CMK (cell line): ENCODE data around the gene ACOT7.

ENCODE experiments used
- DNase-seq: peaks from one replicate; pipeline ENCODE4 v3.0.0-alpha.2; 2010; ENCODE audit warnings: low read depth

ACOT7 gene

GRCh38 chr1:6424000-6424565 lies 30.5 kb upstream of the ACOT7 start:
- no peak for DNase-seq

DNA sequence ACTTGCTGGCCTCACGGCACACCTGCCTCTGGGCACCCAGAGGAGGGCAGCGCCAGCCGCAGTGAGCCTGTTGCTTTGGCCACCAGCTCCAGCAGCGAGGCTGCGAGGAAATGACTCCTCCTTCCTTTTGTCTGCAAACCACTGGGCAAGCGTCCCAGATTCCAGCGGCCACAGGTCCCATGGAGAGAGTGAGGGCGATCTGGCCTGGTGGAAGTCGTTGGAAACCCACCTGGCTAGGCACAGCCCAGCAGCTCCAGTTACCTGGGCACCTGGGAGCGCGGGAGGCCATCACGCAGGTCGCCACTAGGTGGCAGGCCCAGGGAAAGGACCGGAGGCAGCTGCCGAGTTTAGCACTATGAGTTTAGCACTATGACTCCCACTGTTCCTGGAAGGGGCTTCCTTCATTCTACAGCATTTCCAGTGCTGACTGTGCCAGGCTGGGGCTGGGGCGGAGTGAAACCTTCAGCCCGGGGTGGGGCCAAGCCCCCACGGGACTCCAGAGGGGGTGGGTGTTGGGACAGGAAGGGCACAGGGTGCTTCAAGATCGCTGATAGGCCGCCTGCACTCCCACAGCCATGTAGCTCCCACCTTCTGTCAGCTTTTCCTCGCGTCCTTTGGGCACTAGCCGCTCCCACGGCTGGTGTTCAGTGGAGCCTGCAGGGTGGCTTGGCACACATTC lies 29.9 kb upstream of the ACOT7 start:
- DNase-seq = no peak

DNA sequence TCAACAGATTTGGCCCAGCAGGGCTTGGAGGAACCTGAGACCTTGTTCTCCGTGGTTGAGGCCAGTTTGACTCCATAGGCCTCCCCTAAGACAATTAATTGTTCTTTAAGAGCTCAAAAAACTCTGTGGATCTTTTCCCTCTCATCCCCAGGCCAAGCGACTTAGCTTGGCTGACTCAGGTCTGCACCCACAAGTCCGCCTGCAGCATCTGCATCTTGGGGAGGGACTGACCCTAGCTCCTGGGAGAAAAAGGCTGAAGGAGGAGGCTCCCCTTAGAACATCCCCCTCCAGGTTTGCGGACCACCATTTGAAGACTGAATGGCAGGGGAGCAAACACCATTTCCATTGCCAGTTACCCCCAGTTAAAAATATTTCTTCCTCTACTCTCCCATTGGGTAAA lies 27.7 kb upstream of the ACOT7 start:
- no peak for DNase-seq

- DNase-seq = no peak
Measured at GRCh38 chr1:6420454-6421042, 27.0 kb upstream of the ACOT7 start.

DNA sequence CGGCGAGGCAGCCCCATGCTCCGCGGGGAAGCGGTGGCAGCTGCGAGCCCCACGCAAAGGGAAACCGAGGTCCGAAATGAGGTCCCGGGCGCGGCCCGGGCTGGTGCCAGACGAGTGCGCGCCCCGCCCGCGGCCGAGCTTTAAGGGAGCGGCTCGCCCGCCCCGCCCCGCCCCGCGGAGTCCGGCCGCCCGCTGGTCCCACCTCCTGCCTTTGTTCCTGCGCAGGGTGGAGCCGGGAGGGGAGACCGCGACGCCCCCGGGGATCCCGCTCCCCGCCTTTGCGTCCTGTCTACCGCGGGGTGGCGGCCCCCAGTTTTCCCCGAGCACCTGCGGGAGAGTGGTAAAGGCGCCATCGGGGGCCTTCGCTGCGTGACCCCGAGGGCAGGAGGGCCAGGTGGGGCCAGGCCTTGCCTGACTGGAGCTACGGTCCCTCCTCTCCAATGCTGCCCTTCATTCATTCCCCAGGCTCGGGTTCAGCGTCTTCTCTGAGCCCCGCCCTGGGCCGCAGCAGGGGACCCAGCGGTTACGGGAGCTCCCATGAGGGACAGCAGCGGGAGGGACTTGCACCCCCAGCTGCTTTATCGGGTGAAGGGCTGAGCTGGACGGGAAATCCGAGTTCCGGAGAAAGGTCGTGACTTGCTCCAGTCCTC lies 26.4 kb upstream of the ACOT7 start, which contains the start of gene HES2:
Gene HES2, minus strand, starts transcription at position 116 of the 650 bp plus-strand sequence. Its CDS starts 99 bp downstream, at position 17.
- no peak for DNase-seq

DNA sequence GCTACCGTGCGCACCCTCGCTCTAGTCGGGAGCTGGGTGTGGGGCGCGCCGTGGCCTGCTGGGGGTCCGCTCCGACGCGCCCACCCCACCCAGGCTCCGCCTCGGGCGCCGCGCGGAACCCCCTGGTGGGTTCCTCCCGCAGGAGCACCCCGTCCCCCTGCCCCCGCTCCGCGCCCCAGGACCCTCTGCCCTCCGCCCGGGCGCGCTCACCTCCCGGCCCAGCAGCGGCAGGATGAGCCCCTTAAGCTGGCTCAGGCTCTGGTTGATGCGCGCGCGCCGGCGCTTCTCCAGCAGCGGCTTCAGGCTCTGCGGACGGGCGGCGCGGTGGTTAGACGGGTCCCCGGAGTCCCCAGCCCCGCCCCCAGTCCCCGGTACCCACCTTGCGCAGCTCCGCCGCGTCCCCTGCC lies 25.8 kb upstream of the ACOT7 start:
- no peak for DNase-seq

GRCh38 chr1:6418668-6419396 lies 25.3 kb upstream of the ACOT7 start:
- DNase-seq = no peak

- no peak for DNase-seq
Measured at GRCh38 chr1:6417961-6418667, 24.5 kb upstream of the ACOT7 start.

DNA sequence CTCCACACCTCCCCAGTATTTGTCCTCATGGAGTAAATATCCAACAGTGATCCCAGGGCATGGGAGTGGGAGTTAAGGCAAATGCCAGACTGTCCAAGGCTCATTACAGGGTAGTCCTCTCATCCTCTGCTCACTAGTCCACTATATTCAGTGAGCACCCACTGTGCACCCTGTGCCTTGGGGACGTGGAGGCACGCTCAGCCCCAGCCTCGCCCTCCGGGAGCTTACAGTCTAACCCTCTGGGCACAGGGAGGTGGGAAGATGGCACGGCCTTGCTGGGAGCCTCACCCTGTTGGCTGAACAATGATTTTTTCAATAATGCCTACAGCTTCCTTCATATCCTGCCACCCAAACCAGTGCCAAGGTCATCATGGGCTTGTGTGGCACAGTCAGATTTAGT lies 23.3 kb upstream of the ACOT7 start:
- no peak for DNase-seq

DNA sequence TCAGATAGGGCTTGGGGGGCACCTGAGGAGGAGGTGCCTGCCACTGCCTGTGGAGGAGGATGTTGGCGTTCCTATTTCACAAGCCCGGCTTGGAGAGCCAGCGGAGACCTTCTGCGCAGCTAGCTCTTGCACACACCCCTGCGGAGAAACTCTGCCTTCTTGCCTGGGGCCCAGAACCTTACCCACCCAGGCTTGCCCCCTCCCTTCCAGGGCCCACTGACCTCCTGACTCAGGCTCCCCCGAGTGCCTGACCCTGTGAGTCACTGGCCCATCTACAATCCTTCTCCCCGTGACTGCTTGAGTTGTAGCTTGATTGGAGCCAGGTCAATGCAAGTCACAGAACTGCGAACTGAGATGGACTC lies 22.7 kb upstream of the ACOT7 start:
- no peak for DNase-seq

DNA sequence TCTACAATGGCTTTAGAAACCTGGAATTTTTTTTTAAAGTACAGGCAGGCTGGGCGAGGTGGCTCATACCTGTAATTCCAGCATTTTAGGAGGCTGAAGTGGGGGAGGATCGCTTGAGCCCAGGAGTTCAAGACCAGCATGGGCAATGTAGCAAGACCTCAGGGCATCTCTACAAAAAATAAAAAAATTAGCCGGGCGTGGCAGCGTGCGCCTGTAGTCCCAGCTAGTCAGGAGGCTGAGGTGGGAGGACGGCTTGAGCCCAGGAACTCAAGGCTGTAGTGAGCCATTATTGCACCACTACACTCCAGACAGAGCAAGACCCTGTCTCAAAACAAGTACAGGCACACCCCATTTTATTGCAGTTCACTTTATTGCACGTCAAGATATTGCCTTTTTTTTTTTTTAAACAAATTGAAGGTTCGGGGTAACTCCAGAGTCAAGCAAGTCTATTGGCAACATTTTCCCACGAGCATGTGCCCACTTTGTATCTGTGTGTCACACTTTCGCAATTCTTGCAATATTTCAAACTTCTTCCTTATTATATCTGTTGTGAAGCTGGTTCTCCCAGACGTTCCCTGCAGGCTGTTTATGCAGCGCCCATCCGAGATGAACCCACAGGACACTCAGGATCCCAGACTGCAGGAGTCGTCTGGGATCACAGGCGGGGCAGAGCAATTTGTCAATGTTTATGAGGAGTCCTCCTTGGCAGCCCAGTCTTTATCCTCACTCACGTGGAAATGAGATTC lies 21.5 kb upstream of the ACOT7 start:
- no peak for DNase-seq

- no peak for DNase-seq
Measured at GRCh38 chr1:6414443-6414844, 20.9 kb upstream of the ACOT7 start.

GRCh38 chr1:6412896-6413295 lies 19.3 kb upstream of the ACOT7 start:
- DNase-seq = no peak

DNA sequence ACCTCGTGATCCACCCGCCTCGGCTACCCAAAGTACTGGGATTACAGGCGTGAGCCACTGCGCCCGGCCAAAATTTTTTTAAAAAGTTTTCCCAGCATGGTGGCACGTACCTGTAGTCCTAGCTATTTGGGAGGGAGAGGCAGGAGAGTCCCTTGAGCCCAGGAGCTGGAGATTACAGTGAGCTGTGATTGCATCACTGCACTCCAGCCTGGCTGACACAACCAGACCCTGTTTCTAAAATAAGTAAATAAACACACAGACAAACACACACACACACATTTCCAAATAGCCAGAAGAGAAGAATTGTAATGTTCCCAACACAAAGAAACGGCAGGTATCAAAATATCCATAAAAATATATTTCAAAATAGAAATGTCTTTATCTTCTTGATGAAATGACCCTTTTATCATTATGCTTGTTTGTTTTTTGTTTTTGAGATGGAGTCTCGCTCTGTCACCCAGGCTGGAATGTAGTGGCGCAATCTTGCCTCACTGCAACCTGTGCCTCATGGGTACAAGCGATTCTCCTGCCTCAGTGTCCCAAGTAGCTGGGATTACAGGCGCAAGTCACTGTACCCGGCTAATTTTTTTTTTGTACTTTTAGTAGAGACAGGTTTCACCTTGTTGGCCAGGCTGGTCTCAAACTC lies 16.8 kb upstream of the ACOT7 start:
- DNase-seq = no peak

DNA sequence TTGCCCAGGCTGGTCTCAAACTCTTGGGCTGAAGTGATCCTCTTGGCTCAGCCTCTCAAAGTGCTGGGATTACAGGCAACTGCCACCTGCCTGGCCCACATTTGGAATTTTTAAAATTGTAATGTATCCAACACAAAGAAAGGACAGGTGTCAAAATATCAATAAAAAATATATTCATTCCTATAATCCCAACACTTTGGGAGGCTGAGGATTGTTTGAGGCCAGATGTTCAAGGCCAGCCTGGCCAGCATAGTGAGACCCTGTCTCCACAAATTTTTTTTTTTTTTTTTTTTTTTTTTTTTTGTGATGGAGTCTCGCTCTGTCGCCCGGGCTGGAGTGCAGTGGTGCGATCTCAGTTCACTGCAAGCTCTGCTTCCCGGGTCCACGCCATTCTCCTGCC lies 16.2 kb upstream of the ACOT7 start:
- DNase-seq = no peak

DNA sequence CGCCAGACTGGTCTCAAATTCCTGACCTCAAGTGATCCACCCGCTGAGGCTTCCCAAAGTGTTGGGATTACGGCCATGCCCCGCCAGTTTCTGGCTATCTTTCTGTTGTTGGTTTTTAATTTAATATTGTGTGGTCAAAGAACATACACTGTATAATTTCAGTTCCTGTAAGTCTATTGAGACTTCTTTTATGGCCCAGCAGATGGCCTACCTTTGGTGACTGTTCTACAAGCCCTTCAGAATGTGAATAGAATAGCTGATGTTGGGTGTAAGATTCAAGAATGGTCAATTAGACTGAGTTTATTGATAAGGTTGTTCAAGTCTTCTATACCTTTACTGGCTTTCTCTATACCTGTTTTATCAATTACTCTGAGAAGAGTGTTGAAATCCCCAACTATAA lies 15.5 kb upstream of the ACOT7 start:
- DNase-seq = no peak

GRCh38 chr1:6408023-6408422 lies 14.5 kb upstream of the ACOT7 start:
- no peak for DNase-seq

GRCh38 chr1:6401673-6402072 lies 8.1 kb upstream of the ACOT7 start:
- no peak for DNase-seq

GRCh38 chr1:6399294-6399693 lies 5.7 kb upstream of the ACOT7 start:
- no peak for DNase-seq

- no peak for DNase-seq
Measured at GRCh38 chr1:6397844-6398441, 4.4 kb upstream of the ACOT7 start.
